Activated gamma-delta T cell treated with Interleukin-2 at 50 U/mL for 16 hours (primary cell): ENCODE data around the gene SYT8.

ENCODE experiments used
- DNase-seq: peaks from one replicate; pipeline ENCODE4 v3.0.0-alpha.2; 2020

The SYT8 gene

DNA sequence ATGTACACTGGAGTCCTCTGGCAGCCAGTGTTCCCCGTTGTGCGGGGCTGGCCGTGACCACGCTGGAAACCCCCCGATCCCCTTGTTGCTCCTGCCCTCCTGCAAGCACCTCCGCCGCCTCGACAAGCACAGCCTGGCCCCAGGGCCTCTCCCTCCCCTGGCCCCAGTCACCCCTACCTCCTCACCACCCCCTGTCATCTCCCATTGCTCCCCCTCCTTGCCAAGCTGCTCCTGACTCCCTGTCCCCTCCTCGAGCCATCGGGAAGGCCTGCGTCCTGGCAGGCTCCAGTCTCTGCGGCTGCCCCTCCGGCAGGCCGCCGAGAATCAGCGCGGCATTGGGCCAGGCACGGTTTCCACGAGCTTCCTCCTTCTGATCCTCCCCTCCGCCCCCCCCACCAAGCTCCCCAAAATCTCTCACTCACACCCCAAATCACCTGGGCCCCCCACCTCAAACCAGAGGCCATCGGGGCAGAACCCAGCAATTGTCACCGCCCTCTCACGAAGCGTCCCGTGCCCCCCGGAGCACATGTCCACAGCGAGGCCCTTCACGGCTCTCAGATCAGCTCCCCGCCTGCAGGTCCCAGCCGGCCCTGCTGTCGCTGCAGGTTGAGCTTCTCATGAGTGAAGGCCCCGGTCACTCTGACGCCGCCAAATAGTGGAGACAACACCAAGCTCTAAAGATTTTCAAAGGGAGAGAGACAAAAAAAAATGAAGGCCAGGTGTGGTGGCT is 12.4 kb downstream of the SYT8 start:
- DNase-seq: no peak

GRCh38 chr11:1847926-1848639 is 13.3 kb downstream of the SYT8 start:
- no peak for DNase-seq

DNA sequence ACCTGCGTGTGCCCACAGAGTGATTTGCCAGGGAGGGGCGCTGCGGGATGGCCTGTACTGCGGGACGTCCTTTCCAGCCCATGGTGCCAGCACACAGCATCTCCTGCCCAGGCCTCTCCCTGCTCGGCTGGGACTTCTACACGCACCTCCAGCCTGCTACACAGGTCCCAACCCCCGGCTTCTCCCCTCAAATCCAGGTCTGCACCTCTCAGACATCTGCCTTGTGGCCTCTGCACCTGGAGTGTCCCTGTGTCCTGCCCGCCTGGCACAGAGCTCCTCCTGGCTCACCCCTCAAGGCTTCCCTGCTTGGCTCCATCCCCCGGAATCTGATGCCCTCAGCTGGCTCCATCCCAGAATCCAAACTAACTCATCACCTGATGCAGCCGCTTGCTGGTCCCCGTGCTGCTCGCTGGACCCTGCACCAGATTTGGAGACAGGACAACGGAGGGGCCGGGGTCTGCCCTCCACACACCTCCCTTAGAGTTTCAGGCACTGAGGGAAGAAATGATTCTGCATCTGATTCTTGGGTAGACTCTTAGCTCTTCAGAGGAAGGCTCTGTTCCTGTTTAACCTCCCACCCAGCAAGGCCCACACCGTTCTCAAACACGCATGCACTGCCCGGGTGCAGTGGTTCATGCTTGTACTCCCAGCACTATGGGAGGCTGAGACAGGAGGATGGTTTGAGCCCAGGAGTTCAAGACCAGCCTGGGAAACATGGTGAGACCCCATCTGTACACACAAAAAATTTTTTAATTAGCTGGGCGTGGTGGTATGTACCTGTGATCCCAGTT is 14.0 kb downstream of the SYT8 start:
- DNase-seq: no peak

GRCh38 chr11:1851468-1852180 is 16.8 kb downstream of the SYT8 start:
- DNase-seq: no peak

GRCh38 chr11:1852271-1852876 is 17.6 kb downstream of the SYT8 start:
- no peak for DNase-seq

DNA sequence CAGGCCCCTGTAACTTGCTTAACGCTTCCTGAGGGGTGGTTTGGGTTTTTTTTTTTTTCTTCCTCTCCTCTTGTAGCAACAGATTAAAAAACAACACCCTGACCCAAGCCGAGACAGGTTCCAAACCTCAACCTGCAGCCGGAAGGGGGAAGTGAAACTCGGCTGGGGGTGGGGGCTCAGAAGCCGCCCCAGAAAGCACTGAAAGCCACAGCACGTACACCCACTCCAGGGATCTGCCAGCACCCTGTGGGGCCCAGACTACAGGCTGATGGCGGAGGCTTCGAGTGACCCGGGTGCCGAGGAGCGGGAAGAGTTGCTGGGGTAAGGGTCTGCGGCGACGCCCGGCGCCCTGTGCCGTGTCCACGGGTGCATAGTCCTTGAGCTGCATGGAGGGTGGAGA is 18.1 kb downstream of the SYT8 start, which contains the start of gene LSP1:
TSS of gene LSP1 (plus strand) at position 208 of the 400 bp plus-strand sequence. CDS start at position 269, 61 bp downstream.
- peak; percentile 86 for DNase-seq

- DNase-seq: no peak
These were observed 18.8 kb downstream of the SYT8 start for GRCh38 chr11:1853376-1854131.

DNA sequence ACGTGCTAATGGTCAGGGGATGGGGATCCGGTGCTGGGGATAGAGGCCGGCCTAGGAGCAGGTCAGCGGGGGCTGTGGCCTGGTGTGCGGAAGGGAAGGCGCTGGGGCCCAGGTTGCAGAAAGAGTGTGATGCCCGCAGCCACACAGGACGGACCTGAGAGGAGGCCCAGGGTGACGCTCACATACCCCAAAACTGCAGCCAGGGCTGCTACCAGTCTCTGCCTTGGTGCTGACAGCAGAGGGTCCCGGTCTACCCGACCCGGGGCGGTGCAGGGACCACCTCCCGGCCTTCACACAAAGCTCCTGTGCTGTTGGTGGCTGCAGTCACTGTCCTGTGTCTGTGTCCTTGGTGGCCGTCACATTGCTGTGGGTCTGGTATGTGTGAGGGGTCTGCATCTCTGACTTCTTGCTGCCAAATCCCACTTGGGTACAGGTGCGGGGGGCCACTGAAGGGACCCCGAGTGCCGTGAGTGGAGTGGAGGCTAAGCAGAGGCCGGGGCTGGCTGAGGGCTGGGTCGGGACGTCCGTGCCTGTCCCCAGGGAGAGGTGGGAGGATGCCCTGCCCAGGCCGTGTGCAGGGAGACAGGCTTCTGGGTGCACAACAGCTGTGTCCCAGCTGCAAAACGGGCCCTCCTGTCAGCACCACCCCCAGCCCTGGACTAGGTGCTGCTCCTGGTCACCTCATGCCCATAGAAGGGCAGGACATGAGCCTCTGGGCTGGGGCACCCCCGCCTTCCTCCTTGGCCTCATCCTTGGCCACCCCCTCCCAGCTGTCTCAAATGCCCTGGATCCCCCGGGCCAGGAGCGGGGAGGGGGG is 19.6 kb downstream of the SYT8 start:
- no peak for DNase-seq

DNA sequence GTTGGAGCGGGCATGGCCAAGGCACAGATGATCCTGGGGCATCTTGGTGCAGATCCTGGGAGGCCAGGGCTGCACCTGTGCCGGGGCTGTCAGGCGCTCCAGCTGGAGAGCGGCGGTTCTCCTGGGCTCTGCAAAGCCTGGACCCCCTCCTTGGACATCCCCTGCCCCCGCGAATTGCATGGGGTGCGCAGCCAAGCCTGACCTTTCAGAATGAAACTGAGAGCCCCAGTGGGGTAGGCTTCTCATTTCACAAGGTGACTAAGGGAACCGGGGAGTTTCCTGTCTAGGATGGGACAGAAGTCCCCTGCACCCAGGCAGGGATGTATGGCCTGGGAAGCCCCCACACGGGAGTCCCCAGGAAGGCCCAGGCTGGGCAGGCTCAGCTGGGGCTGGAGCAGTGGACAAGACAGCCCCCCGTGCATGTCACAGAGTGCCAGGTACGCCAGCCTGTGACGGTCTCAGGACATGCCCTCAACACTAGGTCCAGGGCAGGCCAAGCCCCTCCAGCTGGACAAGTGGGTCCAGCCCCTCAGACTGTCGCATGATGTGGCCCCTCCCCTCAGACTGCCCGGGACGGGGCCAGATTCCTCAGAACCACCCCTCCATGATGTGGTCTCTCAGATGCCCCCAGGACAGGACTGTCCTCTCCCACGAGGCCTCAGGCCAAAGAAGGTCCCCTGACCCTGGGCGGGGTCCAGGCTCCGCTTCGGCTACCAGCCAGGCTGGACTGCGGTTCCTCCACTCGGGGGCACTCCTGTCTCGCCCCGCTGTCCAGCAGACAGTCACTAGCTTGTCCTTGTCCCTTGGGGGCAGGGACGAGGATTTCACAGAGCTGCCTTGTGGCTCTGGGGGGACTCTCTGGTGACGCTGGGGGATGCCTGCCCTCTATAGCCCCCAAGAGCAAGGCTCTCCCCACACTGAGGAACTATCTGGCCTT is 20.4 kb downstream of the SYT8 start:
- no peak for DNase-seq

DNA sequence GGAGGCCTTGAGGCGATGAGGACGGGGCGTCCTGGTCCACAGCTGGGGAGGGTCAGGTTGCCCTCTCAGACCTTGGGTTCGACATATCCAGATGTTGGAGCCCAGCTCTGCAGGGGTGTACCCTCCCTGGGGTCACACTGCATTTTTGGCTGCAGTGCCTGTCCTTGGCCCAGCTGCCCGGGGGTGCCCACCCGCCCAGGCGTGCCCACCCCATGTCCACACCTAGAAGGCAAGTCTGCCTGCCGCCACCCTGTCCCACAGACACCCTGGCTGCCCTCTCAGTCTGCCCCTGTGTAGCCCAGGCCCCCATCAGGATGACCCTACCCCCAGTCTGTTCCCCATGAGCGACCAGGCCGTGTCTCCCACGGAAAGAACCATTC is 21.1 kb downstream of the SYT8 start:
- no peak for DNase-seq

- no peak for DNase-seq
These were observed 21.7 kb downstream of the SYT8 start for GRCh38 chr11:1856306-1857005.

GRCh38 chr11:1857064-1857463 is 22.3 kb downstream of the SYT8 start:
- DNase-seq: no peak

DNA sequence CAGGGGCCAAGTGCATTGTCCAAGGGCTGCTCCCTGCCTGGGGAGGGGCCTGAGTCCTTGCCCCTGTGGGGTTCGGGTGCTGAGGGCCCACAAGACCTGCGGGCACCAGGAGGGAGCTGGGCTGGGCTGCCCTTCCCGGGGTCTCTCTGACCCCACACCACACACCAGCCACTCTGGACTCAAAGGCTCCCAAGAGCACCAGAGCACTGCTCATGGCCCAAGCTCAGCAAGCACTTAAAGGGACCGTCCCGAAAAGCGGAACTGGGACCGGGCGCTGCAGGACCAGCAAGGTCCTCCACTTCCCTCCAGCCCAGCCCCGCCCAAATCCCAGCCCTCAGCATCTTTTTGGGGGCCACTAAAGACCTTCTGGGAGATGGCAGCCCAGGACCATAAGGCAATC is 23.4 kb downstream of the SYT8 start:
- DNase-seq: no peak

DNA sequence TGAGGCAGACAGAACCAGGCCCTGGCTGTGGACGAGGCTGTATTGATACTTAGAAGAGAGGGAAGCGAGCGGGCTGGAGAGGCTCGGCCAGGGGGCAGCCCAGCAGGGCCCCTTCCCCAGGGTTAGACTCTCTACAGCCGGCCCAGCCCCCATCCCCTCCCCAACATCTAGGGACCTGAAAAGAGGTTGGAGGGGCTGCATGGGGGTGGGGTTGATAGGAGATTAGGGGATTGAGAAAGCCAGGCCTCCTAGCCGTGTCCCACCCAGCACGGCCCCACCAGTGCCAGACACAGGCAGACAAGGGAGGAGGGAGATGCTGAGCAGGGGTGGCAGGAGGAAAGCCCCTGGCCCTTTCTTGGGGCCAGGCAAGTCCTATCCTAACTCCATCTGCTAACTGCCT is 23.8 kb downstream of the SYT8 start:
- DNase-seq: no peak

- no peak for DNase-seq
These were observed 24.2 kb downstream of the SYT8 start for GRCh38 chr11:1859004-1859403.

DNA sequence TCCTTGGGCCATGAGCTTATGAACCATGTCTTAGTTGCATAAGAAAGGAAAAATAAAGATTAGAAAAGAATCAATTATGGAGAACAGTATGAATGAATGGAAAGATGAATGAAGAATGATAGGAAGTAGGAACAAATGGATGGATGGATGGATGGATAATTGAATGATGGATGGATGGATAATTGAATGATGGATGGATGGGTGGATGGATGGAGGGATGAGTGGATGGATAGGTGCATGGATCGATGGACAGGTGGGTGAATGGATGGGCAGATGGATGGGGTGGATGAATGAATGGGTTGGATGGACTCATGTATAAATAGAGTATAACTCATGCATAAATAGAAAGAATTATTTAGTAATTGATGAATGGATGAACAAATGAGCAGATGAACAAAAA is 25.3 kb downstream of the SYT8 start:
- DNase-seq: no peak

DNA sequence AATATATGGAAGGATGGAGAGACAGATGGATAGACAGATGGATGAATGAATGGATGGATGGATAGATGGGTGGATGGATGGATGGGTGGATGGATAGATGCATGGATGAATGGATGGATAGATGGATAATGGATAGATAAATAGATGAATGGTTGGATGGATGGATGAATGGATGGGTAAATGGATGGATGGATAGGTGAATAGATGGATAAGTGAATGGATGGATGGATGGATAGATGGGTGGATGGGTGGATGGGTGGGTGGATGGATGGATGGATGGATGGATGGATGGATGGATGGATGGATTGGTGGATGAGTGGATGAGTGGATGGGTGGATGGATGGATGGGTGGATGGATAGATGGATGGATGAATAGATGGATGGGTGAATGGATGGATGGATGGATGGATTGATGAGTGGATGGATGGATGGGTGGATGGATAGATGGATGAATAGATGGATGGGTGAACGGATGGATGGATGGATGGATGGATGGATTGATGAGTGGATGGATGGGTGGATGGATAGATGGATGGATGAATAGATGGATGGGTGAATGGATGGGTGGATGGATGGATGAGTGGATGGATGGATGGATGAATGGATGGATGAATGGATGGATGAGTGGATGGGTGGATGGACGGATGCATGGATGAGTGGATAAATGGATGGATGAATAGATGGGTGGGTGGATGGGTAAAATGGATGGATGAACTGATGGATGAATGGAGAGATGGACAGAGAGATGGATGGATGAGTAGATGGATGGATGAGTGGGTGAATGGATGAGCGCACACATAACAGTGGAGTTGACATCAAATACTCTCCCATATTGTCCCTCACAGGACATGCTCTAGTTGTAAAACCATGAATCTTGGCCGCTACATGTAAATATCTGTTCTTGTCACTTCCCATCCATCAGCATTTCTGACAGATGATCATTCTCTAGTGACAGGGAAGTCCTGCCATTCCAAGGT is 26.9 kb downstream of the SYT8 start:
- no peak for DNase-seq
